Activated CD8-positive, alpha-beta T cell treated with anti-CD3 and anti-CD28 coated beads for 36 hours (primary cell): ENCODE data around the gene LIN54. TPM values are rescaled to one million over a fixed set of nuclear protein-coding genes. Genes with fewer than 3 reads are reported as not detected.

ENCODE experiments used
- ATAC-seq: fragments of 200-7000 bp; cut with Tn5 transposase; one replicate; pipeline ENCODE4 v1.10.0; 2021; ENCODE audit warnings: mild to moderate bottlenecking, moderate library complexity
- CTCF ChIA-PET: fragments of 350-600 bp; sonication (Branson Sonifier 250); formaldehyde crosslinking; loops from one replicate; lab custom pipeline; 2021; ENCODE audit warnings: antibody characterized with exemption; lab: Charles Lee
- POLR2A ChIA-PET: fragments of 350-600 bp; sonication (Branson Sonifier 250); formaldehyde crosslinking; loops from one replicate; lab custom pipeline; 2021; ENCODE audit warnings: antibody characterized with exemption; lab: Charles Lee
- DNase-seq: peaks from one replicate; pipeline ENCODE4 v3.0.0-alpha.2; 2020
- H3K27ac Mint-ChIP-seq: one replicate; pipeline ENCODE4 v1.8.0; 2021; ENCODE audit warnings: mild to moderate bottlenecking, mixed read lengths
- H3K27me3 Mint-ChIP-seq: one replicate; pipeline ENCODE4 v1.8.0; 2021; ENCODE audit warnings: mixed read lengths
- H3K36me3 Mint-ChIP-seq: one replicate; pipeline ENCODE4 v1.8.0; 2021; ENCODE audit warnings: low read depth, mixed read lengths
- H3K4me1 Mint-ChIP-seq: one replicate; pipeline ENCODE4 v1.8.0; 2021; ENCODE audit warnings: low read depth, mixed read lengths
- H3K4me3 Mint-ChIP-seq: one replicate; pipeline ENCODE4 v1.8.0; 2021; ENCODE audit warnings: mild to moderate bottlenecking, moderate library complexity, mixed read lengths
- H3K9me3 Mint-ChIP-seq: one replicate; pipeline ENCODE4 v1.8.0; 2021; ENCODE audit warnings: mixed read lengths
- CTCF ChIP-seq: fragments of 200-600 bp; IDR thresholded peaks from one replicate; pipeline ENCODE4 v1.8.0; 2022; ENCODE audit warnings: antibody characterized with exemption, mild to moderate bottlenecking
- intact Hi-C: fragments of 100-400 bp; cut with micrococcal nuclease; formaldehyde crosslinking; loops from one replicate; pipeline ENCODE4 v1.10.0; 2022
- total RNA-seq, 2 experiments: library from RNA; stranded (reverse); gene quantifications; one replicate each; pipeline ENCODE4 v1.2.3, GENCODE V29; 2021

Gene LIN54
- total RNA-seq, 2 experiments from 2014 or later: 28.0 to 29.1 TPM

GRCh38 chr4:82913305-82913704, 97.3 kb downstream of the LIN54 start:
- TF ChIP-seq CTCF: no peak
- Mint-ChIP-seq H3K9me3 (no peaks in the 10 kb centered on the region), H3K4me1 (no peaks in the 10 kb centered on the region), H3K4me3 (no peak overlapping the region), H3K36me3 (peaks cover 4% of the 10 kb centered on the region), H3K27ac (no peak overlapping the region), H3K27me3 (no peaks in the 10 kb centered on the region)
- intact Hi-C loops: no loop called here
- CTCF ChIA-PET: interaction anchor here (0.8 kb wide), 1 partner anchor 94 kb away, joined by 3 read pairs; no protein-coding TSS in a partner anchor
- no peak for ATAC-seq
- no peak for DNase-seq
- POLR2A ChIA-PET: no interaction called here

GRCh38 chr4:82909326-82909725, 101.3 kb downstream of the LIN54 start:
- H3K4me3 Mint-ChIP-seq: no peak overlapping the region
- DNase-seq (no peak), ATAC-seq (no peak)
- peaks cover 10% of the 10 kb centered on the region for H3K36me3 Mint-ChIP-seq
- H3K27me3 Mint-ChIP-seq: no peaks in the 10 kb centered on the region
- CTCF ChIA-PET: interaction anchor here (1.0 kb wide), 1 partner anchor 15 kb away, joined by 3 read pairs; no protein-coding TSS in a partner anchor
- no peaks in the 10 kb centered on the region for H3K9me3 Mint-ChIP-seq
- no peak for TF ChIP-seq CTCF
- peaks cover 17% of the 10 kb centered on the region for H3K4me1 Mint-ChIP-seq
- POLR2A ChIA-PET: no interaction called here
- no peak overlapping the region for H3K27ac Mint-ChIP-seq
- intact Hi-C loops: loop anchor here (10.0 kb wide), 4 partner anchors 205 to 535 kb away; partner anchors contain the start of genes COQ2, HNRNPD and PLAC8

- Mint-ChIP-seq H3K4me1 (peaks cover 38% of the 10 kb centered on the region), H3K9me3 (no peaks in the 10 kb centered on the region), H3K36me3 (peaks cover 11% of the 10 kb centered on the region), H3K4me3 (no peak overlapping the region), H3K27me3 (no peaks in the 10 kb centered on the region), H3K27ac (no peak overlapping the region)
- ChIA-PET CTCF (interaction anchor here (0.7 to 2.0 kb wide), 4 partner anchors 54 to 376 kb away, joined by 3 to 6 read pairs (median 4); partner anchors contain the start of gene COPS4), POLR2A (interaction anchor here (1.1 kb wide), 1 partner anchor 129 kb away, joined by 5 read pairs; the partner anchor contains the start of gene COPS4)
- ATAC-seq: no peak
- DNase-seq: no peak
- no peak for TF ChIP-seq CTCF
- intact Hi-C loops: loop anchor here (10.0 kb wide), 4 partner anchors 208 to 532 kb away; partner anchors contain the start of genes COQ2, HNRNPD and PLAC8
Observed at GRCh38 chr4:82906469-82906868, 104.2 kb downstream of the LIN54 start.

- POLR2A ChIA-PET: interaction anchor here (0.6 to 2.3 kb wide), 3 partner anchors 19 to 107 kb away, joined by 3 to 10 read pairs (median 3); no protein-coding TSS in a partner anchor
- CTCF ChIA-PET: interaction anchor here (0.9 to 1.1 kb wide), 2 partner anchors 130 to 361 kb away, joined by 3 to 4 read pairs; partner anchors contain the start of gene COPS4
- no peak for TF ChIP-seq CTCF
- intact Hi-C loops: loop anchor here (10.0 kb wide), 4 partner anchors 210 to 530 kb away; partner anchors contain the start of genes COQ2, HNRNPD and PLAC8
- Mint-ChIP-seq H3K4me3 (peak overlapping the region; percentile 57), H3K4me1 (peaks cover 38% of the 10 kb centered on the region), H3K27me3 (no peaks in the 10 kb centered on the region), H3K9me3 (no peaks in the 10 kb centered on the region), H3K27ac (peak overlapping the region; percentile 76), H3K36me3 (peaks cover 11% of the 10 kb centered on the region)
- peak; percentile 75 for DNase-seq
- ATAC-seq: peak; percentile 21
Observed at GRCh38 chr4:82905205-82905604, 105.4 kb downstream of the LIN54 start.

GRCh38 chr4:82903737-82904136, 106.9 kb downstream of the LIN54 start:
- DNase-seq: peak; percentile 49

More at GRCh38 chr4:82903737-82904136, 106.9 kb downstream of the LIN54 start:
- peaks cover 38% of the 10 kb centered on the region for H3K4me1 Mint-ChIP-seq
- ChIA-PET POLR2A (interaction anchor here (2.3 to 3.3 kb wide), 2 partner anchors 108 kb away, joined by 10 to 18 read pairs; partner anchors contain the start of gene LIN54), CTCF (interaction anchor here (1.2 to 1.8 kb wide), 3 partner anchors 15 to 131 kb away, joined by 3 to 4 read pairs (median 3); partner anchors contain the start of gene COPS4)
- peak; percentile 11 for ATAC-seq
- H3K9me3 Mint-ChIP-seq: no peaks in the 10 kb centered on the region
- TF ChIP-seq CTCF: no peak
- intact Hi-C loops: loop anchor here (5.0 to 10.0 kb wide), 5 partner anchors 109 to 529 kb away; partner anchors contain the start of genes COQ2, HNRNPD, LIN54 and PLAC8
- peak overlapping the region; percentile 2 for H3K4me3 Mint-ChIP-seq
- H3K36me3 Mint-ChIP-seq: peaks cover 11% of the 10 kb centered on the region
- no peaks in the 10 kb centered on the region for H3K27me3 Mint-ChIP-seq
- H3K27ac Mint-ChIP-seq: peak overlapping the region; percentile 87
